OCI-LY1 (cell line): ENCODE results near the gene SLC25A44.

Experiments
- EZH2 ChIP-seq: fragments of 200-600 bp; sonication (generic), shearing (Covaris generic); IDR thresholded peaks from 2 replicates; pipeline ENCODE4 v1.8.0; 2017; ENCODE audit warnings: borderline replicate concordance, mixed run types, mild to moderate bottlenecking, antibody characterized with exemption, low read length, moderate library complexity, mixed read lengths
- TF ChIP-seq, protein P1 (sequence below): fragments of 200-600 bp; sonication (generic), shearing (Covaris generic); IDR thresholded peaks from 2 replicates; pipeline ENCODE4 v1.5.1; 2017; ENCODE audit warnings: mild to moderate bottlenecking, antibody characterized with exemption, low read length, moderate library complexity, mixed read lengths

DNA sequence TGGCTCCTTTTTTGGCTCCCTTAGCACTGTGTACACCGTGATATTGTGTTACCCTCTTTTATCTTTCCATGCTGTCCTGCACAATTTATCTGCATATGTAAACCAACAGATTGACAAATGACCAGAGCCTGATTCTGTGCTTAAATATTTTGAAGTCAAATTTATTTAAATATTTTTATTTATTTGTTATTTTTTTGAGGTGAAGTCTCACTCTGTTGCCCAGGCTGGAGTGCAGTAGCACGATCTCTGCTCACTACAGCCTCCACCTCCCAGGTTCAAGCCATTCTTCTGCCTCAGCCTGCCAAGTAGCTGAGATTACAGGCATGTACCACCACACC is 31.7 kb downstream of the SLC25A44 start:
- TF ChIP-seq, protein P1, sequence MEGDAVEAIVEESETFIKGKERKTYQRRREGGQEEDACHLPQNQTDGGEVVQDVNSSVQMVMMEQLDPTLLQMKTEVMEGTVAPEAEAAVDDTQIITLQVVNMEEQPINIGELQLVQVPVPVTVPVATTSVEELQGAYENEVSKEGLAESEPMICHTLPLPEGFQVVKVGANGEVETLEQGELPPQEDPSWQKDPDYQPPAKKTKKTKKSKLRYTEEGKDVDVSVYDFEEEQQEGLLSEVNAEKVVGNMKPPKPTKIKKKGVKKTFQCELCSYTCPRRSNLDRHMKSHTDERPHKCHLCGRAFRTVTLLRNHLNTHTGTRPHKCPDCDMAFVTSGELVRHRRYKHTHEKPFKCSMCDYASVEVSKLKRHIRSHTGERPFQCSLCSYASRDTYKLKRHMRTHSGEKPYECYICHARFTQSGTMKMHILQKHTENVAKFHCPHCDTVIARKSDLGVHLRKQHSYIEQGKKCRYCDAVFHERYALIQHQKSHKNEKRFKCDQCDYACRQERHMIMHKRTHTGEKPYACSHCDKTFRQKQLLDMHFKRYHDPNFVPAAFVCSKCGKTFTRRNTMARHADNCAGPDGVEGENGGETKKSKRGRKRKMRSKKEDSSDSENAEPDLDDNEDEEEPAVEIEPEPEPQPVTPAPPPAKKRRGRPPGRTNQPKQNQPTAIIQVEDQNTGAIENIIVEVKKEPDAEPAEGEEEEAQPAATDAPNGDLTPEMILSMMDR, result no peak
- TF ChIP-seq EZH2, result no peak
